Ovary (tissue), 3 donors: ENCODE measurements around the gene ZC3HAV1.

ENCODE experiments used
- CTCF ChIP-seq, 3 donors: fragments of 450-650 bp in 2 of 3; fragments of 200-600 bp in 1 of 3; IDR thresholded peaks; one replicate each; pipeline versions ENCODE4 v1.5.1 to v1.8.0; 2016 to 2022; ENCODE audit warnings: antibody characterized with exemption in 3 of 3, mild to moderate bottlenecking in 1 of 3
- POLR2A ChIP-seq: fragments of 450-650 bp; IDR thresholded peaks from one replicate; pipeline ENCODE4 v1.6.1; 2017; ENCODE audit warnings: antibody characterized with exemption, mild to moderate bottlenecking, moderate library complexity
- donor health status: DM: no; HTN: no; CAD: no.

DNA sequence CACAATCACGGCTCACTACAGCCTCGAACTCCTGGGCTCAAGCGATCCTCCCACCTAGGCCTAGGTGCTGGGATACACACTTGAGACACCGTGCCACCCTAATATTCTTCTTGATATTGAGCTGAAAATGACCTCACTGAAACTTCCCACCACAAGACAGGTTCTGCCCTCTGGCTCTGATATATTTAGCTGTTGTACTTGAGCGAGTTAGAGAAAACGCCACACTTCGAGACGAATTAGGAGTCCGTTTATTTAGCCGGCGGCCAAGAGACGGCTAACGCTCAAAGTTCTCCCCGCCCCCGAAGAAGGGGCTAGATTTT is 17.9 kb downstream of the ZC3HAV1 start:
- TF ChIP-seq POLR2A (no peak), CTCF (IDR thresholded peaks at IDR 0.05) (no peak)
